HPDE6-E6E7 (cell line): ENCODE data around the gene PNPLA1.

ENCODE experiments used
- DNase-seq: peaks from one replicate; pipeline ENCODE4 v3.0.0; 2011; ENCODE audit warnings: missing footprints; ENCODE audit errors: extremely low spot score

The PNPLA1 gene

DNA sequence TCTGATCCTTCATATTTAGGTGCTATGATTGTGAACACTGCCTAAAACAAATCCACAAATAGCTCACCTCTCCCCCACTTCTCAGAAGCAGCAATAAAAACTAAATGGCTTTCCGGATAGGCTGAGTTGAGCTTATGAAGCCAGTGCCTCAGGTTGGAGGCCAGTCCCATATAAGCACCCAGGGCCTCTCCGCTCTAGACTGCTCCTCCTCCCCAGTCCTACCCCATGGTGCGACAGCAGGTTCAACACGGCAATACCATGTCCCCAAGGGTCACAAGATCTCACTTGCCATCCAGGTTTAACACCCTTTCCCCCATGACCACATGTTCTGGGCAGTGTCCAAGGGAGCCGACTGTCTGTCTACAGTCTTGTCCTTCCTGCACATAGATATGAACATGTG is 46.1 kb downstream of the PNPLA1 start:
- no peak for DNase-seq

DNA sequence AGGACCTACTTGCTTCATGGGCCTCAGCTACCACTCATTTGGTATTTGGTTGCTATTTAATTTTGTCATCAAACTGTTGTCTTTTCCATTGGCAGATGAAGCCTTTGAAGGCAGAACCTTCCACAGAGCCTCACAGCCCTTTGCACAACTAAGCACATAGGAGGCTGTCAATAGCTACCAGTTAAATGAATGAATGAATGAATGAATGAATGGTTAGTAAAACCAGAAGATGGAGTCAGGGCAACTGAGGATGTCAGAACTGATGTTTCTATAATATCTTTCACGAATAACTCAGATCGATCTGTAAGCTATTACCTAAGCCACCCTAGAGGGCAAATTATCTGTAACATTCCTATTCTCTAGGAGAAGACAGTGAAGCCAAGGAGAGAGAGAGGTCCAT is 47.8 kb downstream of the PNPLA1 start:
- DNase-seq, result no peak

DNA sequence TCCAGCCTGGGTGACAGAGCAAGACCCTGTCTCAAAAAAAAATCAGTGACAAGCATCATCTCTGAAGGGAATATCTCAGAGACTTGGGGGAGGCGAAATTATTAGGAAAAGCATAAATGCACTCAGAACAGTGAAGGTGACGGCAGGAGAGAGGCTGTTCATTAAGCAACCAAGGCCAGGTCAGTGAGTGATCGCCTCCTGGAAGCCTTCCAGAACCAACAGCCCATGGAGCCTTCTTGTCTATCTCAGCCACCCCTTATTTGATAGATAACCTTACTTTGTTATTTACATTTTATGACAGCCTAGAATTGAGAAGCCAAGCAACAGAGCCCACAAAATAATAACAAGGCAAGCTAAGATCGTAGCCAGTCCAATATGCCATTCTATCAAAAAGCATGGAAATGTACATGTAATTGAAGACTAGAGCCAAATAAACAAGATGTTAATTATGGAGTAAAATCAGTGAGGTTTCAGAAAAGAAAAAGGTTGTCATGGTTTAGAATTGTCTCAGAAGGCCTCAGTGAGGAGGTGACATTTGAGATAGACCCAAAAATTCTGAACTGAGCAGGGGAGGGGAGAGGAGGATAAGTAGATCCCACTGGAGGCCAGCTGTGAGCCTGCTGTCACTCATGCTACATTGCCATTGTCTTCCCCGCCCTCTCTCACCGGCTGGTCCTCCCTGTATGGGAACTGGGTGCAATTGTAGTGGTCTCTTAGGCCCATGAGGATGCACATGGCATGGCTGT is 49.0 kb downstream of the PNPLA1 start:
- no peak for DNase-seq

DNA sequence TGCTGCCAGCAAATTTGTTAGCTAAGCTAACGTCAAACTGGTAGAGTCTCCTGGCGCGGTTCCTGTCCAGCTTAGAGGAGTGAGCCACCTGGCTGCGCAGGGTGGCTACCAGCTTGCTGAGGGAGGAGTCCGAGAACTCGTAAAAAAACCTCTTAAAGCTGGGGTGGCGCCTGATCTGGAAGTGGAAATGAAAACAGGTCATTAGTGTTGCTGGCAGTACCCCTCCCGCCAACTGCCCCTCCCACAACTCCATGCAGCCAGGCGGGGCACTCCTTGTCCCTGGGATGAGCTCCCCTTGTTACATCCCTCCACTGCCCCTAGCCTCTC is 49.5 kb downstream of the PNPLA1 start:
- no peak for DNase-seq

DNA sequence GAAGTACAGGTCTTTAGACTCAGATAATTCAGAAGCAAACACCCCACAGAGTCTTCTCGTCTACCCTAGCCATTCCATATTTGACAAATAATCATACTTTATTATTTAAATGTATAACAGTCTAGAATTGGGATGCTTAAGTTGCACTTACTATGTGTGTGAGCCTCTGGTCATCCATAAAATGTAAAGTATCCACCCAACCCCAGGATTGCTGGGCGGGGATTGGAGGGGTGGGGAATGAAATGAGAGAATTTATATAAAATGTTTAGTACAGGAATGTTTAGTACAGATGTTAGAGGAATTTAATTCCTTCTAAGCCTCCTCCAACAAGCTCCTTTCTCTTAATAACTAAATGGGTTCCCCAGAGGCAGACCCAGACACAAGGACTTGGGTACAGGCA is 50.0 kb downstream of the PNPLA1 start:
- no peak for DNase-seq

DNA sequence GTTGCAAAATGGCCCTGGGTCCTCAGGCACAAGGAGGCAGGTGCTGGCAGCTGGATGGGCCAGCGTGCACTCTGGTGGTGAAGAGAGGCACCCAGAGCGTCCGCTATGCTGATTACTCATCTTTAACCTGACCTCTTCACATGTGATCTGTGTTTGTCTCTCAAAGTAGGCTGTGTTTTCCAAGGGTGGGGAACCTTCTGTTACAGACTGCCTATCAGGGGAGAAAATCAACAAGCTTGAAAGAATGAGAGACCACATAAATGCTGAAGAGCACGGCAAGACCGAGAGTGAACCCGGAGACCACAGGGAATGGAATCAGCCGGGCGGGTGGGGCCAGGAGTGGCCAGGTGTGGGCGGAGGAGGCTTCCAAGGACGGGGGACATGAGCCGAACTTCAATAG is 50.6 kb downstream of the PNPLA1 start:
- DNase-seq, result peak; percentile 20

DNA sequence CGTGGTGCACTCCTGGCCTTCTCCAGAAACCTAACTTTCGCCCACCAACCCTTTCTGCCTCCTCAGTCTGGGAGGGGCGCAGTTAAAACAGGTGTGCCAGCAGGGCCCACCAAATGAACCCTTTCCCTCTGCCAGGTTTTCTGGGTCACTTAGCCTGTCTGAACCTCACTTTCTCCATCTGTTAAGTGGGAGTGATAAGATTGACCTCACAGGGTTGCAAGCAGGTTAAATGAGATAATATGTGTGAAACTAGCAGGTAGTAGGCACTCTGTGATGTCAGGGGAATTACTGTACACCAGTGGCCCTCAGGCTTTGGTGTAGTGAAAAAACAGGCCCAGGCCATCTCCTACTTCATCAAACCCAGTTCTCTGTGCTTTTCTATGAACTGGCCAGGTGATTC is 52.7 kb downstream of the PNPLA1 start:
- DNase-seq, result no peak

DNA sequence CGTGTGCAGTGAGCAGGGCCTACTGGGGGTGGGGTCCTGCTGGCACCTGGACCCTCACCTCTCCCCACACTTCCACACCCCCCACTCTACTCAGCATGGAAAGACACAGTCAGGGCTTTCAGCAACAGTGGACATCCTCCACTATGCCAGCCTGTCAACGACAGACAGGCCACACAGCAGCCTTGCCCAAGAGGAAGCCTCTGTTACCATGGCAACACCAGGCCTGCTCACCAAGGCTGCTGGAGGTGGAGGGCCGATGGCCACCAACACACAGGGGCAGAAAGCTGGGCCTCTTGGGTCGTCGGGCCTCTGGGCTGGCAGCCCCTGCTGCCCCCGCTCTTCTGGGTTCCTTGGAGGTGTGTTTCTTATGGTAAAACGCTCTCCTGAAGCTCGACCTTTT is 53.2 kb downstream of the PNPLA1 start:
- no peak for DNase-seq

DNA sequence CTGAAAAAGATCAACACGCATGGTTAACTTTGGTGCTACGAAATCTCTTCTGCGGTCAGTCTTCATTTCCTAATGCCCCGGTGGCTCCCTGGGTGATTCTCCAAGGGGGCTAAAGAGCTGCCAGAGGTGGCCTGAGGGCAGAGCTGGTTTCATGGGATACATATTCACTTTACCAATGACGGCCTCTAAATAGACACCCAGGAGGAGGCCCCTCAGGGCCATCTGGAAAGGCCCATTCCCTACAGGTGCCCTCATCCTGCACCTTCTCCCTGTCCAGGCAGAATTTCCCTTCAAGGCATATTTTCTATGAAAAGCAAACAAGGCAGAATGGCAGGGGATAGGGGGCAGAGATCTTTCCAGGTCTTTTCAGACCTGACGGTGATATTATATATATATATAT is 54.3 kb downstream of the PNPLA1 start:
- DNase-seq, result no peak

DNA sequence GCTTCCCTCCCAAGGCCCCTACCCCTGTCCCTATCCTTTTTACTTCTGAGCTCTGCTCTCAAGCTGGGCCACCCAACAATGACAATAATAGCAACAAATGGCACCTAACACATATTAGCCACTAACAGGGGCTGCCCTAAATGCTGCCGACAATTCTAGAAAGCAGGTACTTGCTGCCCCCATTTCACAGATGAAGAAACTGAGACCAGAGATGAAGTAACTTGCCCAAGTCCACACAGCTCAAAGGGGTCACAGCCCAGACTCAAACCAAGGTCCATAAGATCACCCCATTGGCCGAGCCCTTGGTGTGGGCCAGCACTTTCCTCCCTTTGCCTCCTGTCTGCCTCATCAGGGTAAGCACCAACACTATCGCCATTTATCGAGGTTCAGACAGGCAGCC is 54.9 kb downstream of the PNPLA1 start:
- DNase-seq, result no peak

DNA sequence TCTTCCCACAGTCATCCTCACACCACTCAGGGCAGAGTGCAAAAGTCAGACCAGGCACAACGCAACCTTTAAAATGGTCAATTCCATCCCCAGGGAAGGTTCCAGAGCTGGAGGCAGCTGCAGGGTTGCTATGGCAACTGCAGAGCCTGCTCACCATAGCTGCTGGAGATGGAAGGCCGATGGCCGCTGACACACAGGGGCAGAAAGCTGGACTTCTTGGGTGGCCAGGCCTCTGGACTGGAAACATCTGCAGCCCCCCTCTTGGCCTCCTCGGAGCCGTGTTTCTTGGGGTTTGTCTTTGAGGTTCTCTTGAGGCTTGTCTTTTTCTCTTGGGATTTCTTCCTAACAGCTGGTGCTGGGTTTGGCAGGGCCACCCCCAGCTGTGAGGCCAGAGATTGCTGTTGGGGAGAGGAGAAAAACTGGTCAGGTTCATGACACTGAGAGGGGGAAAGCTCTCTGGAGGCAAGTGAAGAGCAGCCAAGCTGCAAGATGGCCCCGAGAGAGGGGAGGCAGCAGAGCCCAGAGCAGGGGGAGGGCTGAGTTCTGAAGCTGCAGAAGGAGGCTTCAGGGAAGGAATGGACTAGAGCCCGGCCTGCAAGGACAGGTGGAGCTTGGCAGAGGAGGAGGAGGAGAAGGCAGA is 56.6 kb downstream of the PNPLA1 start:
- DNase-seq, result no peak

DNA sequence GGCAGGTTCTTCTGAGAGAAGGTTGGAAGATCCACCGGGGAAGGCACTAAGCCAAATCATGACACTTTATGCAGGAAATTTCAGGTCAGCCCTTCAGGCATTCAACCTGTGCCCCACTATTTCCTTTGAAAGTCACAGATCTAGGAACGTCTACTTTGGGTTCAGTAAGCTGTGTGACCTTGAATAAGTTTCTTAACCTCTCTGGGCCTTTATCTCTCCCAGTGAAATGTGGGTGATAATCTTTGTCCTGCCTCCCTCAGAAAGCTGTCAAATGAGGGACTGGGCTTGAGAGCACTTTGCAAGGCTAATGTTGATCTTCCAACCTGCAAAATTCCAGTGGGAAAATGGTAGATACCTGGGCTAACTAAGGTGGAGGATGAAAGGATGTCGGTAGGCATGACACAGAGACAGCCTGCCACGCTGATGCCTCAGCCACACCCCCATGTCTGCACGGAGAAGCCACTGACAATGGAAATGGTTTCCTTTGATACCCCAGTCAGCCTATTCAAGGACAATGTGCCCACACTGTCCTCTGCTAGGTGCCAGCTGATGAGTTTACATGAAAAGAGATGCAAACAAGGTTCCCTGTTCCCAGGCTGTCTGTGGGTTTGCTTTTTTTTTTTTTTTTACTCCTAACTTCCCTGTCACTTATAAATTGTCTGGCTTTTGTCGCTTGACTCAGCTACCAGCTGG is 57.5 kb downstream of the PNPLA1 start:
- DNase-seq, result no peak

DNA sequence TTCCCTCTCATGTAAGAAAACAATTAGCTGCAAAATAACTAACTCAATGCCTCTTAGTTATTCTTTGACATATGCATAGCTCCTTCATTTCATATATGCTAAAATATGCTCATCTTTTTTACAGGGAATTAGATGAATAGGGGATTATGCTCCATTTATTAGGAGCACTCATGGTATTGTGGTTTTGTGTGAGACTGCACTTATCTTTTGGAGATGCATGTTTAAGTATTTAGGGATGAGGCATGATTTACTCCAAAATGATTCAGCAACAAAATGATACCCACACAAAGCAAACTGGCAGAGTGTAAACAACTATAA is 58.0 kb downstream of the PNPLA1 start:
- DNase-seq, result no peak

DNA sequence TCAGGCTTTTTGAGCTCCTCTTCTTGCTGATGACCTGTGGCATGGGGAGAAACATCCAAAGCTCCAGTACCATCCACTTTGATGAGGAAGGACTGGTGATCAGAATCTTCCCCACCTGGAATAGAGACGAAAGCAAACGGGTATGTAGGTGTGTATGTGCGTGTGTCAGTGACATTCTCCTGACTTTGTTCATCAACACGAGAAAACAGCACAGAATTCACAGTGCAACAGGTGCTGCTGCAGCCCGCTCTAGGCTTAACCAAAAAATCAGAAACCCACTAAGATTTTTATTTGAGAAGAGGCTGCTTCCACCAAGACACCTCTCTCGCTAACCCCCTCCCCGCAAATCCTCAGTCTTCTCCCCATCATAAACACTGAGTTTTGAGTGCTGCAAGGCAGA is 58.7 kb downstream of the PNPLA1 start:
- no peak for DNase-seq

DNA sequence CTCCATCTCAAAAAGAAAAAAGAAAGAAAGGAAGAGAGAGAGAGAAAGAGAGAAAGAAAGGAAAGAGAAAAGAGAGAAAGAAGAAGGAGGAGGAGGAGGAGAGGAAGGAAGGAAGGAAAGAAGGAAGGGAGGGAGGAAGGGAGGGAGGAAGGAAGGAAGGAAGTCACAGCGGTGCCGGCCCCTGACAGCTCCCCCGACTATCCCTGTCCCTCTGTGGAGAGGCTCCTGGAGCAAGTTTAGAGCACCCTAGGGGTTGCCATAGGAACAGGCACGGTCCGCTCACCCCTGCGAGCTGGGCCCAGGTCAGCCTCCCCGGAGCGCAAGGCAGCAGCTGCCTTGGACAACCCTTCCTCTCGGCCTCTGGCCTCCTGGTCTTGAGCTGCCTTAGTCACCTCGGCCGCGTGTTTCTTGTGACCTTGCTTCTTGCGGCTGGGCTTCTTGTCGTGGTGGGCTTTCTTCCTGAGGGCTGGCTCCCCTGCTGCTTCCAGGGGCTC is 60.0 kb downstream of the PNPLA1 start:
- no peak for DNase-seq

DNA sequence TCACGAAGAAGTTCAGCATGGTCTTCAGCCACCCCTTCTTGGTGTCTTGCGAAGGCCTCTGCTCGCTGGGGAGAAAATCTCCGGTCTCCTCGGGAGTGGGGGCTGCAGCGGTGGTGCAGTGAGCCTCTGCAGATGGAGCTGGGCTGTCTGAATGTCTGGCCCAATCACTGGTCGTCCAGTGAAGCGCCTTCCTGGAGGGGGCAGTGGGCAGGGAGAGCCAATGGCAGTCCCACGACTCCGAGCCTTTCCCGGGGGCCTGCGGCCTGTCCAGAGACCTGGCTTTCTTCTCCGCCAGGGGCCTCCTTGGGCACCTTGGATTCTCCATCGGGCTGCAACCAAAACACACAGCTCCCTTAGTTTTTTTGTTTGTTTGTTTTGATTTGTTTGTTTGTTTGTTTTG is 60.5 kb downstream of the PNPLA1 start:
- DNase-seq, result no peak

DNA sequence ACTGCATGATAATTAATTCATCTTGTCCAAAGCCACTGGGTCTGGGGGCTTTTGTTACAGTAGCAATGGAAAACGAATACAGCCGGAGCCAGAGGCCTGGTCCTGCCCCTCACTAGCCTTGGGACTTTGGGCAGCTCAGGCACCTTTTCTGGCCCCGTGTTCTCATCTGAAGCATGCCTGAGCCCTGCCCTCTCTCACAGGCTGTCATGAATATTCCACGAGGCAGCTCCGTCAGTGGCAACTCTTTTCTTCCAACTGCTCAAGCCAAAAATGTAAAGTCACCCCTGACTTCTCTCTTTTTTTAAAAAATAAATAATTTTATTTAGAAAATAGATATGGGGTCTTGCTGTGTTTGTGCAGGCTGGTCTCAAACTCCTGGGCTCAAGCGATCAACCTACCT is 61.5 kb downstream of the PNPLA1 start:
- no peak for DNase-seq

DNA sequence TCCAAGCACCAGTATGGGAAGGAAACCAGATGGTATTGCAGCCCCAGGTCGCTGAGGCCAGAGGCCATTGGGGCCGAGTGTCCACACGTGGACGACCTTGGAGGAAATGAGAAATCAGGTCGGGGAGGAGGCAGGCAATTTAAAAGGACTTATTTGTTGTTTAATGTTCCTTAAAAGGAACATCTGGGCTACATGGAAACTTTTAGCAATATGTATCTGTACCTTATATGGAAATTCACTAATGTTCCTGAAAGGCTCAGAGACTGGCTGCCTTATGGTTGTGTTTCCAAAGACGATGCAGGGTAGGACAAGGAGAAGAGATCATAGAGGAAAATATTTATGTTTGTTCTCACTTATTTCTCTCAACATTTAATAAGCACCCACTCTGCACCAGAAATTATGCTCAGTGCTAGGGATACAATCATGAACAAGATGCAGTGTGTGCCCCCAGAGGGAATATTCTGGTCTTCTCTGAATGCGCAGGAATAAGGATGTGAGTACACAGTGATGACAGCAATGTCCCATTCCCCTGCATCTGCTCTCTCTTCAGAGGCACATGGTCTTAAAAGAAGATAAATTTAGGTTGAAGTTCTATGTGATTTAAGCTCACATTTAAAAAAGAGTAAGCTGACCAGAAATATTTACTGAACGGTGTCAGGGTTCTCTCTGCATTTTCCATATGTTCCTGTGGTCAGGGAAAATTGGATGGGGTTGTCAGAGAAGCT is 63.5 kb downstream of the PNPLA1 start:
- DNase-seq, result no peak

DNA sequence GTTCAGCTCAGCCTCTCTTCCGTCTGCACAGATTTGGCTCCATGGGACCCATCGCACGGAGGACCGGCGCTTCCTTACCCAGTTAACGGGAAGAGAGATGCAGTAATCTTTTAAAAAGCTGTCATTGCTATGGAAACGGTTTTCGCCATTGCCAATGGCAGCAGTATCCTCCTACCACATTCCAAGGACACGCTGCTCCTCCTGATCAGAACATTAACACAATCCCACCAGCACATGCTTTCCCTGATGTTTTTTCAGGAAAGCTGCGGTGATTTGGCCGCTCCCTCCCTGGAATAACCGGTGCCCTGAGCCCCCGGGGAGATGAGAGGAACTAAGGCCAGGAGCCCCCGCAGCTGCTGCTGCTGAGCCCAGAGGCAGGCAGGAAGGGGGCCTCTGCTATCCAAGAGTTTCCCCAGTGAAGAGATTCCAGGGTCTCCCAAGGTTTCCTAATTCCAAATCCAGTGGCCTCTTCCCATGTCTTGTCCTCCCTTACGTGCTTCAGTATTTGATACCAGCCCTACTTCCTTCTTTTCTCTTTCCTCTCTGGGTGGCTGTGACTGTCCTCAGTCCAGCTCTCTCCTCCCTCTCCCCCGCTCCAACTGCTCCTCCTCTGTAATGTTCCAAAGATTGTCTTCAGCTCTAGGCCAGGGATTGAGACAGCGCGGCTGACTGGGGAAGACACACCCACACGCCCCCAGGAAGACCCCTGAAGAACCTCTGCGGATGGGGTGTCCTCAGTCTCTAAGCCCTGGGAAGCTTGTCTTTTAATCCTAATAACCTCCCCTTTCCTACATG is 64.3 kb downstream of the PNPLA1 start:
- no peak for DNase-seq

DNA sequence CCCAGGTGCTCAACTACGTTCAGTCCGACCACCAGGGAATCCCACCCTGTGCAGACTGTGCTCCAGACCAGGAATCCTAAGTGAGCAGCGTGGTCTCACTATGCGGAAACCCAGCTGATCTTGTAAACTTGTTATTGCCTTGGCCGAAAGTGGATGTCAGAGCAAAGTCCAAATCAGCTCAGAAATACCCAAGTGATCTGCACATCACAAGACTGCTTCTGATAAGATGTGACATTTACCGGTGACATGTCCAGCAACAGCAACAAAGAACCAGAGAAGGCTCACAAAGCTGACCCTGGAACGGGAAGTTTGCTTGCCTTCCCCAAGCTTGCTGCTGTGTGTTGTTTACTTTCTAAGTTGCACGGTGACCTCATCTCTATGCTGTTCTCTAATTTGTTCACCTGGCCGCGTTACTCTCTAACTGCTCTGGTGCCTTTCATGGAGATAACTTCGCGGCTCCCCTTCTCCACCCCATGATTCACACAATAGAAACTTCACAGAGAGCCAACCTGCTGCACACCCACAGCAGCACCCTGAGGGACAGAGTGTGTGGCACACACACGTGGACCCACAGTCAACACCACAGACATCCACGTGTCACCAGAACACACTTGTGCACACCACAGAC is 65.1 kb downstream of the PNPLA1 start:
- no peak for DNase-seq

DNA sequence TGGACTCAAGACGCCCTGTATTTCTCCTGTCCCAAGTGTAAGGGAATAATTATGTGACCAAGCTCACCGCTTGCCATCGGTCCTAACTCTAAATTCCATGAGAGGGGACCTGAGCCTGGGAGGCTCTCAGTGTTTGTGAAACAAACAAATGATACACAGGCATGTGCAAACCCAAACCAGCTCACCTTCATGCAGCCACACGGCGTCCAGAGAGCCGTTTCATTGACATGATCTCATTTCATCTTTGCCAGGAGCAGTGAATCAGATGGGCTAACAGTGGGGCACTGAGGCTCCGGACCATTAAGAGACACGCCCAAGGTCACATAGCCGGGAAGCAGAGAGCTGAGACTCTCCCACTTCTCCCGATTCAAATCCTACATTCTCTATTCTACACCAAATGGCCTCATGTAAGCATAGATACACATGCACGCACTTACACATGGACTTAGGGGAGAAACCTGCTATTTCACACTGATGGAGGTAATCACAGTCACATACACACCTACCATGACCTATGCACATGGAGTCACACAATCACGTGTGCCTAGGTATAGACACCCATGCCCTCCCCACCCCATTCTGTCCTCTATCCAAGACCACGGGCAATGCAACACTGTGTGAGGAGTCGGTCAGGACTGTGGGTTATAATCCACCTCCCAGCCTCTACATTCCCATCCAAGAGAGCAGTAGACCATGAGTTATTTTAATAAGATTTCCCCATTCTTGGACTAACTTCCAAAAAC is 65.8 kb downstream of the PNPLA1 start:
- DNase-seq, result no peak
